GM19395 (cell line): ENCODE data around the gene FCAMR.
A peak's percentile ranks its signal among the peaks of the same experiment; 100 is the strongest.

Experiments
- ATAC-seq: cut with Tn5 transposase; IDR thresholded peaks from one replicate; pipeline ENCODE4 v1.9.1; 2021; ENCODE audit warnings: mild to moderate bottlenecking, moderate library complexity; ENCODE audit not compliant: unreplicated experiment

The FCAMR gene

DNA sequence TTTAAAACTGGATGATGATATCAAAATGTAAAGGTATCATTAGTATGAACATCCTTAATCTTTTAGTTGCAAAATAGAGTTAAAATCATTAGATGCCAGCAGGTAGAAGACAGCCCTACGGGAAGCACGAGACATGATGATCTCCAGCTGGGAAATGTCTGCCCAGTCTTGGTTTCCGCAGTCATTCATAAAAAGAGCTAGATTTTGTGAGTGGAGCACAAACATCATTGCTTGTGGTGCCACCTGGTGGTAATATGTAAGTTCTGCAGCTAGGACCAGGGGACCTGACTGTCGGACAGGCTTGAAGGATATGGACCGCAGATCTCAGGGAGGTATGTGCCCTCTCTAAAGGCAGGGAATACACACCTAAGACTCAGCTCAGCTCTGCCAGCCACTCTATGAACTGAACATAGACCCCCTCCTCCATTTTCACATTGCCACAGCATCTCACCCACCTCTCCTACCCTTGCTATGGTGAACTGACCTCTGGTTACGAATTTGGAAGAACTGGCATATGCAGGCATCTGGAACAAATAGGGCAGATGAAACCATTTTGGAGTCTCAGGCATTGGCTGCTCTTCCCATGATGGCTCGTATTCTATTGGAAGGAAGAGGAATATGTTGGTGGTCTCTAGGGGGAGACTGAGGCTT, 57.7 kb downstream of the FCAMR start:
- peak; percentile 51 for ATAC-seq

DNA sequence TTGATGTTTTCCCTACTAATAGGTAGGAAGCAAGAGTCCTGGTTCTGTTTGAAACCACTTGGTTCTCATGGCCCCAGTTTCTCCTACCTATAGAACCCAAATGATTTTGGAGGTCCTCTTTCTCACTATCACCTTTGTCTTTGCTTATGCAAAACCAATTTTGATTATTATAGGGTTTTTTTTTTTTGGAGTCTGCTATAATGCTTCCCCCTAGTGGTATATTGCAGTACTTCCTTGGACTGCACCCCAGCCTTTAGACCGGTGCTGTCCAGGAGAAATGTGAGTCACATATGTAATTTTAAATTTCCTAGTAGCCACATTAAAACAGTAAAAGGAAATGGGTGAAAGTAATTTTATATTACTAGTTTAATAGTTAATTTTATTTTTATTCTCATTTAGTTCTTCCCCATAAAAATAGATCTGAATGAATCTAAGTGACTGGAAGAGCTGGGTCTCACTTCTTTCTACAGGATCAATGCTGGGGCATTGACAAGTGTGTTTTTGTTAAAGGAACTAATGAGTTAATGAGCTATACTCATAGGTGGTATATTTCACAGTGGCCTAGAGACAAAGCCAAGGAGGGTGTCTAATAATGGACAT, 59.1 kb downstream of the FCAMR start:
- ATAC-seq: no peak

- no peak for ATAC-seq
Measured at GRCh38 chr1:206909883-206910318, 60.4 kb downstream of the FCAMR start.

DNA sequence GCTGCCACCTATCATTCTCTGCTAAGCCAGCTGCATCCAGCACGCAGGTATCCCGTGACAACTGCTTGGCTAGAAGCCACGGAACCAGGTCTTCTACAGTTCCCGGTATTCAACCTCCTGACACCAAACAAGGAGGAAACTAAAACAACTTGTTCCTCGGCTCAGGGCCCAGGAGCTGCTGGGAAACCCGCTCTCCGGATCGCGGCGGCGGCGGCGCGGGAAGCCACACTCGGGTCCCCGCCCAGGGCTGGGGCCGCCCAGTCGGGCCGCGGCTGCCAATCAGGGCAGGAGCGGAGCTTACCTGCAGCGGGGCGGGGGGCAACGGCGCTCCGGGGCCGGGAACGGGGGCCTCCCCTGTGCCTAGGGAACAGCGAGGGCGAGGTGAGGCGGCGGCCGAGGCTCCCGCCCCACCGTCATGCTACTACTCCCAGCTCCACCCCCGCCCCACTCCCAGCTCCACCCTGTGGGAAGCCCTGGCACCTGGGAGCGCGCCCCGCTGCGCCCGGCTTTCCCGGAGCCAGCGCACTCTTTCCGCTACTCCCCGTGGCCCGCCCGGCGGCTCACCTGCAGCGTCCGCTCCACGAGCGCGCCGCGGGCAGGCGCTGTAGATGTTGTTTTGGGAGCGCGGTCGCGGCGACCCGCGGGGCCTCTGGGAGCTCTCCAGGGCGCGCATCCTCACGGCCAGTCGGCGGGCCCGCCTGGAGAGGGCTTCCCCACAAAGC, 60.9 kb downstream of the FCAMR start:
- ATAC-seq: no peak

GRCh38 chr1:206908038-206908437, 62.2 kb downstream of the FCAMR start:
- no peak for ATAC-seq
